NCI-H82 treated with DMSO at 0.1 percent for 48 hours (cell line): ENCODE measurements around the gene ACIN1.
"Not testable (repeated sequence)": the region's sequence is repeated elsewhere in the genome, so short reads cannot be mapped to it uniquely, and the experiment has no call there.

ENCODE experiments used
- DNase-seq: peaks from one replicate; lab custom pipeline; 2025; ENCODE audit not compliant: unreplicated experiment; lab: John Stamatoyannopoulos, UW

Gene ACIN1

GRCh38 chr14:23021434-23021833 is 73.5 kb downstream of the ACIN1 start:
- no peak for DNase-seq

- peak; percentile 25 for DNase-seq
Measured at GRCh38 chr14:23020143-23021128, 74.5 kb downstream of the ACIN1 start.

DNA sequence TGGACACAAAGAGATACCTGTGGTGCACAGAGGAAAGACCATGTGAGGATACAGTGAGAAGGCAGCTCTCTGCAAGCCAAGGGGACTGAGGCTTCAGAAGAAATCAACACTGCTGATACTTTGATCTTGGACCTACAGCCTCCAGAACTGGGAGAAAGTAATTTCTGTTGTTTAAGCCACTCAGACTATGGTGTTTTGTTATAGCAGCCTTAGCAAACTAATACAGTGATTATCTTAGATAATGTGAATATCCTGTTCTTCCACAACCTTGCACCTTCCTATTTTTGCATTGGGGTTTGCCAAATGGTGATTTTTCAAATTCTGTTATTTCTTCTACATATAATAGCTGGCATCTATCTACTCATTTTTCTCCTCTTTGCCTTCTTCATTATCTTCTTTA is 76.8 kb downstream of the ACIN1 start:
- DNase-seq: no peak

DNA sequence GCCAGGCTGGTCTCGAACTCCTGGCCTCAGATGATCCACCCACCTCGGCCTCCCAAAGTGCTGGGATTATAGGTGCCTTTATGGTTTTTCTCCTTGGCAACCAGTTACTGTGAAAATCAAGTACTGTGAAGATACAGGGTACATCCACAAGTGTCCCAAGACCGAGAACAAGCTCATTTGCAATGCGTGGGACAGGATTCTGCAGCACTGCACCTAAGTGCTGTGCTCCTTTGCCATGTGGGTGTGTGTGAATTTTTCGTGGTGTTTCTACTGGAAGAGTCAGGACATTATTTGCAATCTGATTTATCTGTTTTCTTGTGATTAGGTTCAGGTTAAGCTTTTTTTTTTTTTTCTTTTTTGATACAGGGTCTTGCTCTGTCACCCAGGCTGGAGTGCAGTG is 77.8 kb downstream of the ACIN1 start:
- DNase-seq: no peak

DNA sequence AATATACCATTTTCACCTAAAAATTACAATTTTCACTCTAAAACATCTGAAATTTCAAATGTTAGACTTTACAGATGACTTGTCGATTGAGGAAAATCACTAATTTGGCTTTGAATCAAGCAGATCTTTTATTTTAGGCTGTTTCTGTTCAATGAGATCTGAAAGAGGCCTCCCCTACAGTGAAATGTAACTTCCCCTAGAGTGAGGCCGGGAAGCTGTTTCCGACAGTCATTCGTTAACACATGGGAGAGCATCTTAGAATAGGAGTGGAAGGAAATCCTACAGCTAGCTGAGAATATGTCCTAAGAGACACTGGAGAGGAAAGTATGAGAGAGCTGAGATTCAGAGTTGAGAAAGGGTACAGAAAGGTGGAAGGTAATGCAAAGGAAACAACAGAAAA is 79.3 kb downstream of the ACIN1 start:
- DNase-seq: no peak

GRCh38 chr14:23013749-23014054 is 81.2 kb downstream of the ACIN1 start:
- not testable (repeated sequence) for DNase-seq

- no peak for DNase-seq
Measured at GRCh38 chr14:23013054-23013748, 81.7 kb downstream of the ACIN1 start.

DNA sequence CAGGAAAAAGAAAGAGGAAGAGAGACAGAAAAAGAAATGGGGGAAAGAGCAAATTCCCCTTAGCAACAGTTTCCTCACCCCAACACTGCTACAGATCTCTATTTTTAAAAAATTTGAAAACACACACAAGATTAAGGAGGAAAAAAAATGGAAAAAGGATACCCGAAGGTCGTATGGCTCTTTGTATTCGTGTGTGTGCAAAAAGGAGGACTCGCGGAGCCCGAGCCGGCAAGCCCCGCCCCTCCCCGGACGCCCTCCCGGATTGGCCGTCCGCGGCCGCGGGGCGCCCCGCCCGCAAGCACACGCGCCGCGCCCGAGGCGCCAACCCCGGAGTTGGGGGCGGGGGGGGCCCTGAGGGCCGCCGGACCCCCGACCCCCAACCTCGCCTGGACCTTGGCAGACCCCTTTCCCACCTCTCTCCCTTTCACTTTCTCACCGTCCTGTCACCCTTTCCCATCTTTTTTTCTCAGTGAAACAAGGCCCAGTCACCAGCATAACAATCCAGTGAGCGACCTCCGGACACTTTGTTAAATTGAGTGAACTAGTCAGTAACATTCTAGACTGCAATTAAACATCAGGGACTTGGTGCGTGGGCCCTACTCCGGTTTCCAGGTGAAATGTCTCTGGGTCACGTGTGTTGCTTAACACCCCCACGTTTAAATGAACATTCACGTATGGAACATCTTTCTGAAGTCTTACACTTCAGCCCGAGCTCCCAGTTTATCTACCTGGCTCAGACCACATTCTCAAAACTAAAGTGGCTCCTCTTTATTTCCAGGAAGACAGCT is 84.8 kb downstream of the ACIN1 start, which contains the start of gene C14orf93:
TSS of gene C14orf93 (minus strand) at position 205 of the 788 bp plus-strand sequence. CDS start 11,120 bp downstream, outside the sequence.
- peak; percentile 40 for DNase-seq

DNA sequence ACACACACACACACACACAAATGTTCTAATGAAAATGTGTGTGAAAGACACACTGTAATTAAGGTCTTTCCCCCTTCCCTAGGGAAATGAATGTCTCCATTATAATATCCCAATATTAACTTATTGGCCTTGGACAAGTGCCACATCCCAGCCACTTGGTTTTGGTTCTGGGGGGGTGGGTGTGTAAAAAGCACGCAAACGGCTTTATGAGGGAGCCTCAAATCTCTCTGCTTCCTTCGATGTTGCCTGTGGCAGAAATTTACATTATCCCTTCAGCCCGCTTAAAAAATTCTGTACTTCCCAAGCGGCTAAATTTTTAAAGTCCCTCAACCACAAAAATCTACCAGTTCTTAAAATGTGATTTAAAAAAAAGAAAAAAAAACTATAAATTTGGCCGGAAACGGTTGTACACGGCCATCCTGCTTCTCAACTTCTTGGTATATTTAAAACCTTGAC is 85.4 kb downstream of the ACIN1 start:
- DNase-seq: no peak

DNA sequence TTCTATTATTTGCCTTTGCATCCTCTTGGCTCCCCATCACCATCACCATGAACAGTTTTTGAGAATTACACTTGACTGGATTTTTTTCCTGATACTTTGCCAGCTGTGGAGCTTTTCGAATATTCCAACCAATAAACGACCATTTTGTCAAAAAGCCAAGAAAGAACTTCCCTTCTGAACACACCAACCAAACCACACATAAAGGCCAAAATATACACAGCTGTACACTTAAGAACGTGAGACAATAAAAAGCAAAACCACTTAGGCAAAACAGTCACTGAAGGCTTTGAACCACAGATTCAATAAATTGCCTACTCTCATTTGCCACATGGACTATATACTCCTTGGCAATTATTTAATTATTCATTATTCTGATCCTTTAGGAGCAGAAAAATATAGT is 86.1 kb downstream of the ACIN1 start:
- peak; percentile 18 for DNase-seq
